Transverse colon (tissue), 4 donors: ENCODE results near the gene PRR7.

Source experiments
- EP300 ChIP-seq: sonication (generic); formaldehyde crosslinking; IDR thresholded peaks from one replicate; pipeline ENCODE4 v1.6.1; 2017; ENCODE audit warnings: antibody characterized with exemption, low read depth
- POLR2A ChIP-seq: fragments of 450-650 bp; IDR thresholded peaks from one replicate; pipeline ENCODE4 v1.6.1; 2016; ENCODE audit warnings: antibody characterized with exemption, mild to moderate bottlenecking, moderate library complexity
- POLR2AphosphoS5 ChIP-seq, 3 donors: sonication (generic); formaldehyde crosslinking; IDR thresholded peaks; one replicate each; pipeline ENCODE4 v1.6.1; 2016; ENCODE audit warnings: antibody characterized with exemption in 3 of 3
- TF ChIP-seq, protein P1 (sequence below), 5 experiments: fragments of 200-600 bp in 3 of 5; fragments of 450-650 bp in 2 of 5; sonication (generic) in 3 of 5; IDR thresholded peaks; 1 replicate in 2 of 5; 2 replicates in 3 of 5; pipeline ENCODE4 v1.5.1; 2016 to 2017; ENCODE audit warnings: antibody characterized with exemption in 5 of 5, inconsistent platforms in 3 of 5, mild to moderate bottlenecking in 2 of 5, moderate library complexity in 1 of 5

GRCh38 chr5:177438468-177438867, 8.1 kb upstream of the PRR7 start:
- TF ChIP-seq, protein P1, sequence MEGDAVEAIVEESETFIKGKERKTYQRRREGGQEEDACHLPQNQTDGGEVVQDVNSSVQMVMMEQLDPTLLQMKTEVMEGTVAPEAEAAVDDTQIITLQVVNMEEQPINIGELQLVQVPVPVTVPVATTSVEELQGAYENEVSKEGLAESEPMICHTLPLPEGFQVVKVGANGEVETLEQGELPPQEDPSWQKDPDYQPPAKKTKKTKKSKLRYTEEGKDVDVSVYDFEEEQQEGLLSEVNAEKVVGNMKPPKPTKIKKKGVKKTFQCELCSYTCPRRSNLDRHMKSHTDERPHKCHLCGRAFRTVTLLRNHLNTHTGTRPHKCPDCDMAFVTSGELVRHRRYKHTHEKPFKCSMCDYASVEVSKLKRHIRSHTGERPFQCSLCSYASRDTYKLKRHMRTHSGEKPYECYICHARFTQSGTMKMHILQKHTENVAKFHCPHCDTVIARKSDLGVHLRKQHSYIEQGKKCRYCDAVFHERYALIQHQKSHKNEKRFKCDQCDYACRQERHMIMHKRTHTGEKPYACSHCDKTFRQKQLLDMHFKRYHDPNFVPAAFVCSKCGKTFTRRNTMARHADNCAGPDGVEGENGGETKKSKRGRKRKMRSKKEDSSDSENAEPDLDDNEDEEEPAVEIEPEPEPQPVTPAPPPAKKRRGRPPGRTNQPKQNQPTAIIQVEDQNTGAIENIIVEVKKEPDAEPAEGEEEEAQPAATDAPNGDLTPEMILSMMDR (IDR thresholded peaks at IDR 0.05): no peak
- no peak for TF ChIP-seq POLR2AphosphoS5 (IDR thresholded peaks at IDR 0.05)
- TF ChIP-seq POLR2A: no peak
- no peak for TF ChIP-seq EP300
